ENCODE results near the gene LEP. TPM values are rescaled to one million over a fixed set of nuclear protein-coding genes. Genes with fewer than 3 reads are reported as not detected.

The LEP gene
- total and polyA plus RNA-seq, 2 of the 8 experiments (the other 6 are each of a cell fraction or from before 2014, with no cell fraction given) = not detected

DNA sequence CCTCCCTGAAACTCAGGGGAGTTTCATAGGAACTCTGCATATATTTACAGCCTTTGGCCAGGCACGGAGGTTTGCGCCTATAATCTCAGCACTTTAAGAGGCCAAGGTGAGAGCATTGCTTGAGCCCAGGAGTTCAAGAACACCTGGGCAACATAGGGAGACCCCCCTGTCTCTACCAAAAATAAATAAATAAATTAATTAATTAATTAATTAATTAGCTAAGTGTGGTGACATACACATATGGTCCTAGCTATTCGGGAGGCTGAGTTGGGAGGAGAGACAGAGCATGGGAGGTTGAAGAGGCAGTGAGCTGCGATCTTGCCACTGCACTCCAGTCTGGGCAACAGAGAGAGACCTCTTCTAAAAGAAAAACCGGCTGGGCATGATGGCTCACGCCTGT lies 9.4 kb upstream of the LEP start (continued):
- TF ChIP-seq CHD7 (IDR thresholded peaks at IDR 0.05; ENCODE audit: insufficient replicate concordance, low read length) = no peak
